ENCODE data around the gene KIAA1671.

DNA sequence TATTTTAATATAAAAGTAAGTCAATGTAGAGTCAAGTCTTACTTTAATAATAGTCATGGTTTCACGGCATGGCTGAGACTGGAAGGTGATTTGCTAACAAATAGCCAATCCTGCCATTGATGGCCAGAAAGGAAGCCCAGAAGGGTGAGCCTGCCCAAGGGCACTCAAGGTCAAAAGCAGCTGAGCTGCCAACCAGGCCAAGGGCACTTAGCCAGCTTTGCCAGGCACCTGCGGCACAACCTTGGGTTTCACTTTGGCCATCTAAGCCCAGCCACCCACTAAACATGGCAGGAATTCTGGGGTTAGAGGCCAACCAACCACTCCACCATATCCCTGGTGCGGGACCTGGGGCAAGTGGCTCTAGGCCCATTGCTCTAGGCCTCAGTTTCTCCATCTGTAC lies 10.2 kb upstream of the KIAA1671 start:
- TF ChIP-seq, protein P1, sequence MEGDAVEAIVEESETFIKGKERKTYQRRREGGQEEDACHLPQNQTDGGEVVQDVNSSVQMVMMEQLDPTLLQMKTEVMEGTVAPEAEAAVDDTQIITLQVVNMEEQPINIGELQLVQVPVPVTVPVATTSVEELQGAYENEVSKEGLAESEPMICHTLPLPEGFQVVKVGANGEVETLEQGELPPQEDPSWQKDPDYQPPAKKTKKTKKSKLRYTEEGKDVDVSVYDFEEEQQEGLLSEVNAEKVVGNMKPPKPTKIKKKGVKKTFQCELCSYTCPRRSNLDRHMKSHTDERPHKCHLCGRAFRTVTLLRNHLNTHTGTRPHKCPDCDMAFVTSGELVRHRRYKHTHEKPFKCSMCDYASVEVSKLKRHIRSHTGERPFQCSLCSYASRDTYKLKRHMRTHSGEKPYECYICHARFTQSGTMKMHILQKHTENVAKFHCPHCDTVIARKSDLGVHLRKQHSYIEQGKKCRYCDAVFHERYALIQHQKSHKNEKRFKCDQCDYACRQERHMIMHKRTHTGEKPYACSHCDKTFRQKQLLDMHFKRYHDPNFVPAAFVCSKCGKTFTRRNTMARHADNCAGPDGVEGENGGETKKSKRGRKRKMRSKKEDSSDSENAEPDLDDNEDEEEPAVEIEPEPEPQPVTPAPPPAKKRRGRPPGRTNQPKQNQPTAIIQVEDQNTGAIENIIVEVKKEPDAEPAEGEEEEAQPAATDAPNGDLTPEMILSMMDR (optimal IDR thresholded peaks at IDR 0.05 in 1 of 3, IDR thresholded peaks at IDR 0.05 in 1 of 3, conservative IDR thresholded peaks at IDR 0.05 in 1 of 3; ENCODE audit: extremely low read depth in 1 of 3, insufficient read depth in 2 of 3, low read length in 3 of 3): no peak
- no peak for TF ChIP-seq EZH2 (IDR thresholded peaks at IDR 0.05; ENCODE audit: low read length)

All from keratinocyte (primary cell).